Mesothelial cell of epicardium (in vitro differentiated cells): Measurements from ENCODE around the gene CREBL2. TPM values are rescaled to one million over a fixed set of nuclear protein-coding genes. Genes with fewer than 3 reads are reported as not detected.
"Not testable (repeated sequence)": the region's sequence is repeated elsewhere in the genome, so short reads cannot be mapped to it uniquely, and the experiment has no call there.

ENCODE experiments used
- DNase-seq, 2 experiments: peaks; one replicate each; pipeline ENCODE4 v3.0.0; 2021; ENCODE audit warnings: low spot score in 2 of 2; ENCODE audit not compliant: unreplicated experiment in 2 of 2
- H3K27ac Mint-ChIP-seq: 2 replicates; pipeline ENCODE4 v1.8.0; 2021; ENCODE audit warnings: mixed read lengths
- H3K27me3 Mint-ChIP-seq: 2 replicates; pipeline ENCODE4 v1.8.0; 2021; ENCODE audit warnings: low read depth, mixed read lengths
- H3K36me3 Mint-ChIP-seq: 2 replicates; pipeline ENCODE4 v1.8.0; 2021; ENCODE audit warnings: mixed read lengths
- H3K4me1 Mint-ChIP-seq: 2 replicates; pipeline ENCODE4 v1.8.0; 2021; ENCODE audit warnings: mixed read lengths
- H3K4me3 Mint-ChIP-seq: 2 replicates; pipeline ENCODE4 v1.8.0; 2021; ENCODE audit warnings: mild to moderate bottlenecking, moderate library complexity, mixed read lengths
- H3K9me3 Mint-ChIP-seq: 2 replicates; pipeline ENCODE4 v1.8.0; 2021; ENCODE audit warnings: mixed read lengths
- CTCF ChIP-seq: fragments of 200-600 bp; sonication (generic); IDR thresholded peaks from one replicate; pipeline ENCODE4 v1.5.0; 2021; ENCODE audit warnings: antibody characterized with exemption; ENCODE audit not compliant: unreplicated experiment
- total RNA-seq: library from RNA; stranded (reverse); gene quantifications from 3 replicates; pipeline ENCODE4 v1.2.1, GENCODE V29; 2021

The CREBL2 gene
- total RNA-seq, 1 donor from 2014 or later: 8.0 TPM

- Mint-ChIP-seq H3K27ac (peak overlapping the region; percentile 92), H3K36me3 (no peaks in the 10 kb centered on the region), H3K4me1 (peaks cover 68% of the 10 kb centered on the region), H3K4me3 (no peak overlapping the region), H3K9me3 (peaks cover 6% of the 10 kb centered on the region), H3K27me3 (no peaks in the 10 kb centered on the region)
- no peak for TF ChIP-seq CTCF
- no peak for DNase-seq
Measured at GRCh38 chr12:12585115-12585863, 26.4 kb upstream of the CREBL2 start.

- no peak overlapping the region for H3K4me3 Mint-ChIP-seq
- no peak for TF ChIP-seq CTCF
- no peaks in the 10 kb centered on the region for H3K27me3 Mint-ChIP-seq
- peak overlapping the region; percentile 92 for H3K27ac Mint-ChIP-seq
- H3K9me3 Mint-ChIP-seq: peaks cover 6% of the 10 kb centered on the region
- DNase-seq: no peak
- H3K36me3 Mint-ChIP-seq: no peaks in the 10 kb centered on the region
- peaks cover 63% of the 10 kb centered on the region for H3K4me1 Mint-ChIP-seq
Measured at GRCh38 chr12:12586879-12587675, 24.6 kb upstream of the CREBL2 start.

- Mint-ChIP-seq H3K4me3 (no peak overlapping the region), H3K27me3 (no peaks in the 10 kb centered on the region), H3K36me3 (no peaks in the 10 kb centered on the region), H3K4me1 (peaks cover 55% of the 10 kb centered on the region), H3K27ac (peak overlapping the region; percentile 85), H3K9me3 (peaks cover 8% of the 10 kb centered on the region)
- no peak for TF ChIP-seq CTCF
- DNase-seq: no peak
Measured at GRCh38 chr12:12587878-12588277, 23.8 kb upstream of the CREBL2 start.

- peaks cover 50% of the 10 kb centered on the region for H3K4me1 Mint-ChIP-seq
- not testable (repeated sequence) for H3K27me3 Mint-ChIP-seq, H3K4me3 Mint-ChIP-seq, H3K9me3 Mint-ChIP-seq, H3K36me3 Mint-ChIP-seq, H3K27ac Mint-ChIP-seq, DNase-seq
Measured at GRCh38 chr12:12588436-12588835, 23.2 kb upstream of the CREBL2 start.

GRCh38 chr12:12590961-12591360 lies 20.7 kb upstream of the CREBL2 start:
- no peak for TF ChIP-seq CTCF
- Mint-ChIP-seq H3K36me3 (no peaks in the 10 kb centered on the region), H3K4me3 (no peak overlapping the region), H3K27me3 (no peaks in the 10 kb centered on the region), H3K9me3 (peaks cover 9% of the 10 kb centered on the region), H3K4me1 (peaks cover 25% of the 10 kb centered on the region), H3K27ac (no peak overlapping the region)
- no peak for DNase-seq

- H3K4me1 Mint-ChIP-seq: peaks cover 8% of the 10 kb centered on the region
- H3K9me3 Mint-ChIP-seq: peaks cover 13% of the 10 kb centered on the region
- H3K27ac Mint-ChIP-seq: no peak overlapping the region
- H3K36me3 Mint-ChIP-seq: no peaks in the 10 kb centered on the region
- no peak overlapping the region for H3K4me3 Mint-ChIP-seq
- H3K27me3 Mint-ChIP-seq: no peaks in the 10 kb centered on the region
- TF ChIP-seq CTCF: no peak
- no peak for DNase-seq
Measured at GRCh38 chr12:12592930-12593329, 18.7 kb upstream of the CREBL2 start.

- H3K27me3 Mint-ChIP-seq, H3K4me3 Mint-ChIP-seq, DNase-seq, H3K36me3 Mint-ChIP-seq, H3K27ac Mint-ChIP-seq: not testable (repeated sequence)
- Mint-ChIP-seq H3K9me3 (peaks cover 12% of the 10 kb centered on the region), H3K4me1 (peaks cover 14% of the 10 kb centered on the region)
Measured at GRCh38 chr12:12595929-12596328, 15.7 kb upstream of the CREBL2 start.

GRCh38 chr12:12596598-12596997 lies 15.1 kb upstream of the CREBL2 start:
- H3K27me3 Mint-ChIP-seq, H3K4me3 Mint-ChIP-seq, H3K27ac Mint-ChIP-seq, H3K36me3 Mint-ChIP-seq, DNase-seq: not testable (repeated sequence)
- Mint-ChIP-seq H3K9me3 (peaks cover 12% of the 10 kb centered on the region), H3K4me1 (peaks cover 16% of the 10 kb centered on the region)
